ENCODE measurements around the gene GPN2. TPM values are rescaled to one million over a fixed set of nuclear protein-coding genes. Genes with fewer than 3 reads are reported as not detected.

GPN2 gene
- 10 to 100 TPM; 29.4 to 31.4 TPM for total RNA-seq

- Mint-ChIP-seq H3K27me3 (no peaks in the 10 kb centered on the region), H3K9me3 (no peaks in the 10 kb centered on the region), H3K27ac (peak within 1 kb of the TSS; percentile 94), H3K4me3 (peak within 1 kb of the TSS; percentile 99), H3K36me3 (ENCODE audit: low read depth) (peaks cover 55% of the 10 kb centered on the region), H3K4me1 (peaks cover 28% of the 10 kb centered on the region)
- ChIA-PET CTCF (interaction anchor here (0.5 to 2.5 kb wide), 13 partner anchors 9 to 390 kb away, joined by 3 to 12 read pairs (median 4); partner anchors contain the start of gene GPATCH3), POLR2A (interaction anchor here (0.7 to 6.5 kb wide), 23 partner anchors 8 to 417 kb away, joined by 3 to 97 read pairs (median 7); partner anchors contain the start of genes GPATCH3, HMGN2, NR0B2 and NUDC)
- DNase-seq = peak; percentile 82
These were observed at the start of gene GPN2 for GRCh38 chr1:26889551-26890466. TSS of gene GPN2 (minus strand) at chr1:26890283. CDS start at chr1:26890096, 187 bp downstream.

- ChIA-PET CTCF (no interaction called here), POLR2A (interaction anchor here (1.3 kb wide), 1 partner anchor 38 kb away, joined by 4 read pairs; the partner anchor contains the start of gene GPATCH3)
- peaks cover 5% of the 10 kb centered on the region for H3K4me1 Mint-ChIP-seq
- H3K4me3 Mint-ChIP-seq = no peak overlapping the region
- no peaks in the 10 kb centered on the region for H3K9me3 Mint-ChIP-seq
- DNase-seq = no peak
- H3K27me3 Mint-ChIP-seq = no peaks in the 10 kb centered on the region
- H3K27ac Mint-ChIP-seq = no peak overlapping the region
- peaks cover 42% of the 10 kb centered on the region for H3K36me3 Mint-ChIP-seq (ENCODE audit: low read depth)
These were observed 48.6 kb upstream of the GPN2 start for GRCh38 chr1:26938659-26939025.

- peaks cover 38% of the 10 kb centered on the region for H3K36me3 Mint-ChIP-seq (ENCODE audit: low read depth)
- no peaks in the 10 kb centered on the region for H3K27me3 Mint-ChIP-seq
These were observed 48.0 kb upstream of the GPN2 start for GRCh38 chr1:26938004-26938658.

GRCh38 chr1:26936823-26937222, 46.7 kb upstream of the GPN2 start:
- Mint-ChIP-seq H3K4me3 (no peak overlapping the region), H3K27ac (no peak overlapping the region), H3K27me3 (no peaks in the 10 kb centered on the region), H3K36me3 (ENCODE audit: low read depth) (peaks cover 36% of the 10 kb centered on the region), H3K4me1 (peaks cover 5% of the 10 kb centered on the region), H3K9me3 (no peaks in the 10 kb centered on the region)
- ChIA-PET CTCF (no interaction called here), POLR2A (interaction anchor here (0.7 kb wide), 1 partner anchor 9 kb away, joined by 3 read pairs; no protein-coding TSS in a partner anchor)
- no peak for DNase-seq

More at GRCh38 chr1:26938004-26938658, 48.0 kb upstream of the GPN2 start:
- POLR2A ChIA-PET = interaction anchor here (1.3 kb wide), 1 partner anchor 38 kb away, joined by 4 read pairs; the partner anchor contains the start of gene GPATCH3
- CTCF ChIA-PET = no interaction called here
- Mint-ChIP-seq H3K27ac (no peak overlapping the region), H3K4me3 (no peak overlapping the region), H3K9me3 (no peaks in the 10 kb centered on the region), H3K4me1 (peaks cover 5% of the 10 kb centered on the region)
- no peak for DNase-seq

GRCh38 chr1:26932531-26932930, 42.4 kb upstream of the GPN2 start:
- H3K27me3 Mint-ChIP-seq = no peaks in the 10 kb centered on the region
- H3K27ac Mint-ChIP-seq = no peak overlapping the region
- H3K36me3 Mint-ChIP-seq (ENCODE audit: low read depth) = peaks cover 48% of the 10 kb centered on the region
- H3K4me1 Mint-ChIP-seq = no peaks in the 10 kb centered on the region
- no peak overlapping the region for H3K4me3 Mint-ChIP-seq
- ChIA-PET POLR2A (no interaction called here), CTCF (no interaction called here)
- no peak for DNase-seq
- no peaks in the 10 kb centered on the region for H3K9me3 Mint-ChIP-seq

GRCh38 chr1:26923711-26924110, 33.6 kb upstream of the GPN2 start:
- no peak for DNase-seq
- H3K27me3 Mint-ChIP-seq = no peaks in the 10 kb centered on the region
- CTCF ChIA-PET = no interaction called here
- H3K36me3 Mint-ChIP-seq (ENCODE audit: low read depth) = peaks cover 38% of the 10 kb centered on the region
- peaks cover 43% of the 10 kb centered on the region for H3K4me1 Mint-ChIP-seq
- no peaks in the 10 kb centered on the region for H3K9me3 Mint-ChIP-seq
- POLR2A ChIA-PET = interaction anchor here (1.0 to 2.0 kb wide), 2 partner anchors 10 to 35 kb away, joined by 3 to 8 read pairs; partner anchors contain the start of genes GPN2 and NR0B2
- H3K27ac Mint-ChIP-seq = no peak overlapping the region
- peak overlapping the region; percentile 97 for H3K4me3 Mint-ChIP-seq

- Mint-ChIP-seq H3K4me3 (peak overlapping the region; percentile 97), H3K36me3 (ENCODE audit: low read depth) (peaks cover 30% of the 10 kb centered on the region)
- CTCF ChIA-PET = no interaction called here
These were observed 32.8 kb upstream of the GPN2 start for GRCh38 chr1:26922901-26923300.

GRCh38 chr1:26922431-26922729, 32.3 kb upstream of the GPN2 start:
- H3K36me3 Mint-ChIP-seq (ENCODE audit: low read depth) = peaks cover 26% of the 10 kb centered on the region
- ChIA-PET POLR2A (interaction anchor here (0.8 to 2.9 kb wide), 5 partner anchors 19 to 56 kb away, joined by 3 to 34 read pairs (median 5); partner anchors contain the start of genes GPATCH3 and GPN2), CTCF (no interaction called here)
- H3K27ac Mint-ChIP-seq = peak overlapping the region; percentile 89
- H3K9me3 Mint-ChIP-seq = no peaks in the 10 kb centered on the region
- DNase-seq = no peak
- H3K27me3 Mint-ChIP-seq = no peaks in the 10 kb centered on the region
- peaks cover 43% of the 10 kb centered on the region for H3K4me1 Mint-ChIP-seq
- H3K4me3 Mint-ChIP-seq = peak overlapping the region; percentile 97

More at GRCh38 chr1:26922901-26923300, 32.8 kb upstream of the GPN2 start:
- no peaks in the 10 kb centered on the region for H3K9me3 Mint-ChIP-seq
- H3K4me1 Mint-ChIP-seq = peaks cover 43% of the 10 kb centered on the region
- H3K27me3 Mint-ChIP-seq = no peaks in the 10 kb centered on the region
- POLR2A ChIA-PET = interaction anchor here (2.0 to 2.9 kb wide), 2 partner anchors 23 to 34 kb away, joined by 8 to 34 read pairs; partner anchors contain the start of genes GPATCH3 and GPN2
- peak overlapping the region; percentile 89 for H3K27ac Mint-ChIP-seq
- DNase-seq = no peak

- ChIA-PET POLR2A (interaction anchor here (0.5 to 2.9 kb wide), 13 partner anchors 13 to 445 kb away, joined by 3 to 34 read pairs (median 3); partner anchors contain the start of genes GPATCH3 and GPN2), CTCF (interaction anchor here (0.6 to 1.8 kb wide), 3 partner anchors 22 to 75 kb away, joined by 4 to 5 read pairs (median 4); partner anchors contain the start of gene GPATCH3)
- peak within 1 kb of the TSS; percentile 97 for H3K4me3 Mint-ChIP-seq
- no peaks in the 10 kb centered on the region for H3K27me3 Mint-ChIP-seq
- peaks cover 40% of the 10 kb centered on the region for H3K4me1 Mint-ChIP-seq
- H3K27ac Mint-ChIP-seq = peak within 1 kb of the TSS; percentile 89
- no peaks in the 10 kb centered on the region for H3K9me3 Mint-ChIP-seq
- peaks cover 23% of the 10 kb centered on the region for H3K36me3 Mint-ChIP-seq (ENCODE audit: low read depth)
- peak; percentile 98 for DNase-seq
These were observed 31.7 kb upstream of the GPN2 start, which contains the start of gene NUDC for GRCh38 chr1:26921540-26922430. TSS of gene NUDC (plus strand) at chr1:26921743. CDS start at chr1:26921849, 106 bp downstream.

GRCh38 chr1:26921126-26921539, 31.1 kb upstream of the GPN2 start:
- H3K27ac Mint-ChIP-seq = peak overlapping the region; percentile 89
- H3K4me1 Mint-ChIP-seq = peaks cover 40% of the 10 kb centered on the region
- peak overlapping the region; percentile 97 for H3K4me3 Mint-ChIP-seq
- no peaks in the 10 kb centered on the region for H3K27me3 Mint-ChIP-seq
- no peak for DNase-seq
- ChIA-PET CTCF (interaction anchor here (0.6 to 1.8 kb wide), 3 partner anchors 21 to 76 kb away, joined by 4 to 5 read pairs (median 4); partner anchors contain the start of gene GPATCH3), POLR2A (interaction anchor here (1.0 to 2.9 kb wide), 8 partner anchors 13 to 445 kb away, joined by 3 to 34 read pairs (median 4); partner anchors contain the start of genes GPATCH3 and GPN2)
- peaks cover 16% of the 10 kb centered on the region for H3K36me3 Mint-ChIP-seq (ENCODE audit: low read depth)
- H3K9me3 Mint-ChIP-seq = no peaks in the 10 kb centered on the region

- H3K36me3 Mint-ChIP-seq (ENCODE audit: low read depth) = no peaks in the 10 kb centered on the region
- ChIA-PET CTCF (interaction anchor here (0.6 kb wide), 1 partner anchor 47 kb away, joined by 3 read pairs; no protein-coding TSS in a partner anchor), POLR2A (interaction anchor here (1.4 to 2.5 kb wide), 2 partner anchors 14 to 15 kb away, joined by 4 to 7 read pairs; partner anchors contain the start of gene GPATCH3)
- H3K27ac Mint-ChIP-seq = no peak overlapping the region
- DNase-seq = no peak
- H3K27me3 Mint-ChIP-seq = no peaks in the 10 kb centered on the region
- no peak overlapping the region for H3K4me3 Mint-ChIP-seq
- H3K9me3 Mint-ChIP-seq = no peaks in the 10 kb centered on the region
- peaks cover 3% of the 10 kb centered on the region for H3K4me1 Mint-ChIP-seq
These were observed 25.2 kb upstream of the GPN2 start for GRCh38 chr1:26915204-26915842.

All from activated CD4-positive, alpha-beta memory T cell treated with anti-CD3 and anti-CD28 coated beads, Interleukin-2, amount 10 ng/mL, durations not matched to agents 7 days and 5 days (primary cell).